Measurements from ENCODE around the gene SYNPR.

GRCh38 chr3:63654931-63655330 is 376.8 kb downstream of the SYNPR start:
- TF ChIP-seq CTCF (IDR thresholded peaks at IDR 0.05; ENCODE audit: low read depth, low read length) (no peak), EZH2phosphoT487 (IDR thresholded peaks at IDR 0.05; ENCODE audit: low read depth) (no peak)
